B cell (primary cell): ENCODE data around the gene SULT2B1.

Experiments used
- EZH2 ChIP-seq: IDR thresholded peaks from 2 replicates; pipeline ENCODE4 v1.6.1; 2012; ENCODE audit warnings: borderline replicate concordance, low read depth, mild to moderate bottlenecking, moderate library complexity, low read length; ENCODE audit not compliant: insufficient read depth, poor library complexity, severe bottlenecking
- TF ChIP-seq, protein P1 (sequence below): fragments of 200-600 bp; IDR thresholded peaks from one replicate; pipeline ENCODE4 v1.8.0; 2022; ENCODE audit warnings: antibody characterized with exemption, mild to moderate bottlenecking

DNA sequence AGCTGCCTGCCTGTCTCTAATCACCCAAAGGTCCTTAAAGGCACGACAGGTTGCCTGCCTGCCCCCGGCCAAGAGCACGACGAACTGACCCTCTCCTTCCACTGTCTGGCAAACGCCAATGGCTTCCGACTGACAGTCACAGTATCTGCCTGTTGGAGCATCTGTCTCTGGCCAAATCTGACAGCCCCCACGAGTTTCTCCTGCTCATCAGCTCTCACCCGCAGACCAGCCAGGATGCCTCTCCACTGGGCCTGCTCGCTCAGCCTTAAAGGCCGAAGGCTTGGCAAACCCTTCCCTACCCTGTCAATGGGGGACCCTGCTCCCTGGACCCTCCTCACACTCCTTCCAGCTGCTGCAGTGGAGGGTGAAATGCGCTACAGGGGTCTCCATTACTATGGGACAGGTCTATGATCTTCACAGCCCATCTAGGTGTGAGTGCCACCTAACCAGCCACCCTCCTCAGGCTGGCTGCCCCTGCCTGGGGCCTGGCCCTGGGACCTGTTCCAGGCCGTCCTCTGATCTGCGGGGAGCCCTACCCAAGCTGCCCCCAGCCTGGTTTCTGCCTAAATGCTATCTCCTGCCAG, 62.0 kb downstream of the SULT2B1 start:
- TF ChIP-seq, protein P1, sequence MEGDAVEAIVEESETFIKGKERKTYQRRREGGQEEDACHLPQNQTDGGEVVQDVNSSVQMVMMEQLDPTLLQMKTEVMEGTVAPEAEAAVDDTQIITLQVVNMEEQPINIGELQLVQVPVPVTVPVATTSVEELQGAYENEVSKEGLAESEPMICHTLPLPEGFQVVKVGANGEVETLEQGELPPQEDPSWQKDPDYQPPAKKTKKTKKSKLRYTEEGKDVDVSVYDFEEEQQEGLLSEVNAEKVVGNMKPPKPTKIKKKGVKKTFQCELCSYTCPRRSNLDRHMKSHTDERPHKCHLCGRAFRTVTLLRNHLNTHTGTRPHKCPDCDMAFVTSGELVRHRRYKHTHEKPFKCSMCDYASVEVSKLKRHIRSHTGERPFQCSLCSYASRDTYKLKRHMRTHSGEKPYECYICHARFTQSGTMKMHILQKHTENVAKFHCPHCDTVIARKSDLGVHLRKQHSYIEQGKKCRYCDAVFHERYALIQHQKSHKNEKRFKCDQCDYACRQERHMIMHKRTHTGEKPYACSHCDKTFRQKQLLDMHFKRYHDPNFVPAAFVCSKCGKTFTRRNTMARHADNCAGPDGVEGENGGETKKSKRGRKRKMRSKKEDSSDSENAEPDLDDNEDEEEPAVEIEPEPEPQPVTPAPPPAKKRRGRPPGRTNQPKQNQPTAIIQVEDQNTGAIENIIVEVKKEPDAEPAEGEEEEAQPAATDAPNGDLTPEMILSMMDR: no peak
- no peak for TF ChIP-seq EZH2
